Calu3 (cell line): ENCODE data around the gene SMIM17. TPM values are rescaled to one million over a fixed set of nuclear protein-coding genes. Genes with fewer than 3 reads are reported as not detected.

ENCODE experiments used
- BruUV-seq: library from RNA; stranded (reverse); fragments of 400-500 nt; replicated peaks from 2 replicates; lab custom pipeline; 2021; lab: Mats Ljungman, UMichigan
- CTCF ChIA-PET: fragments of 300-600 bp; sonication (Branson Sonifier 250); formaldehyde crosslinking; loops from one replicate; lab custom pipeline; 2022; ENCODE audit warnings: antibody characterized with exemption; lab: Charles Lee
- DNase-seq: peaks from one replicate; pipeline ENCODE4 v3.0.0; 2022
- H3K27ac Mint-ChIP-seq: one replicate; pipeline ENCODE4 v1.8.0; 2022; ENCODE audit warnings: mixed read lengths; ENCODE audit not compliant: unreplicated experiment
- H3K27me3 Mint-ChIP-seq: one replicate; pipeline ENCODE4 v1.8.0; 2022; ENCODE audit warnings: mixed read lengths; ENCODE audit not compliant: unreplicated experiment
- H3K36me3 Mint-ChIP-seq: one replicate; pipeline ENCODE4 v1.8.0; 2022; ENCODE audit warnings: mild to moderate bottlenecking, moderate library complexity, mixed read lengths; ENCODE audit not compliant: insufficient read depth, unreplicated experiment
- H3K4me1 Mint-ChIP-seq: one replicate; pipeline ENCODE4 v1.8.0; 2022; ENCODE audit warnings: mild to moderate bottlenecking, low read depth, mixed read lengths; ENCODE audit not compliant: unreplicated experiment
- H3K4me3 Mint-ChIP-seq: one replicate; pipeline ENCODE4 v1.8.0; 2022; ENCODE audit warnings: mild to moderate bottlenecking, low read depth, moderate library complexity, mixed read lengths; ENCODE audit not compliant: unreplicated experiment
- H3K9me3 Mint-ChIP-seq: one replicate; pipeline ENCODE4 v1.8.0; 2022; ENCODE audit warnings: low read depth, mixed read lengths; ENCODE audit not compliant: unreplicated experiment
- CTCF ChIP-seq: fragments of 200-600 bp; IDR thresholded peaks from one replicate; pipeline ENCODE4 v1.8.0; 2022; ENCODE audit warnings: antibody characterized with exemption; ENCODE audit not compliant: unreplicated experiment
- intact Hi-C: fragments of 100-400 bp; cut with micrococcal nuclease; formaldehyde crosslinking; loops from one replicate; pipeline ENCODE4 v1.10.0; 2022; ENCODE audit not compliant: unreplicated experiment
- total RNA-seq: library from RNA; stranded (reverse); gene quantifications from 2 replicates; pipeline ENCODE4 v1.2.3, GENCODE V29; 2022

Gene SMIM17
- total RNA-seq, 1 experiment from 2014 or later, result not detected

GRCh38 chr19:56623006-56623405 lies 20.0 kb upstream of the SMIM17 start:
- CTCF ChIA-PET, result no interaction called here
- no peak overlapping the region for H3K4me3 Mint-ChIP-seq
- no peaks in the 10 kb centered on the region for H3K36me3 Mint-ChIP-seq
- H3K4me1 Mint-ChIP-seq, result no peaks in the 10 kb centered on the region
- no peaks in the 10 kb centered on the region for H3K27me3 Mint-ChIP-seq
- no TSS peak for BruUV-seq
- no peak for TF ChIP-seq CTCF
- no peak for DNase-seq
- H3K9me3 Mint-ChIP-seq, result peaks cover 24% of the 10 kb centered on the region
- intact Hi-C loops, result no loop called here
- no peak overlapping the region for H3K27ac Mint-ChIP-seq

GRCh38 chr19:56625708-56626107 lies 17.3 kb upstream of the SMIM17 start:
- peaks cover 9% of the 10 kb centered on the region for H3K36me3 Mint-ChIP-seq
- CTCF ChIA-PET, result no interaction called here
- peaks cover 20% of the 10 kb centered on the region for H3K9me3 Mint-ChIP-seq
- no peak overlapping the region for H3K27ac Mint-ChIP-seq
- intact Hi-C loops, result no loop called here
- no TSS peak for BruUV-seq
- no peak for DNase-seq
- H3K4me1 Mint-ChIP-seq, result no peaks in the 10 kb centered on the region
- H3K27me3 Mint-ChIP-seq, result no peaks in the 10 kb centered on the region
- H3K4me3 Mint-ChIP-seq, result no peak overlapping the region
- no peak for TF ChIP-seq CTCF

- no peak for TF ChIP-seq CTCF
- BruUV-seq, result no TSS peak
- DNase-seq, result no peak
- intact Hi-C loops, result no loop called here
- peaks cover 9% of the 10 kb centered on the region for H3K36me3 Mint-ChIP-seq
- no peak overlapping the region for H3K27ac Mint-ChIP-seq
- H3K9me3 Mint-ChIP-seq, result peaks cover 20% of the 10 kb centered on the region
- H3K4me1 Mint-ChIP-seq, result no peaks in the 10 kb centered on the region
- CTCF ChIA-PET, result no interaction called here
- H3K27me3 Mint-ChIP-seq, result no peaks in the 10 kb centered on the region
- no peak overlapping the region for H3K4me3 Mint-ChIP-seq
Observed at GRCh38 chr19:56633021-56633420, 9.9 kb upstream of the SMIM17 start.

- no peaks in the 10 kb centered on the region for H3K4me1 Mint-ChIP-seq
- no peak overlapping the region for H3K27ac Mint-ChIP-seq
- H3K9me3 Mint-ChIP-seq, result peaks cover 29% of the 10 kb centered on the region
- intact Hi-C loops, result no loop called here
- CTCF ChIA-PET, result no interaction called here
- no peak overlapping the region for H3K4me3 Mint-ChIP-seq
- no peaks in the 10 kb centered on the region for H3K36me3 Mint-ChIP-seq
- BruUV-seq, result no TSS peak
- DNase-seq, result no peak
- no peaks in the 10 kb centered on the region for H3K27me3 Mint-ChIP-seq
- TF ChIP-seq CTCF, result no peak
Observed at GRCh38 chr19:56637976-56638555, 4.9 kb upstream of the SMIM17 start.
